HepG2 (cell line): ENCODE data around the gene PDGFD. TPM values are rescaled to one million over a fixed set of nuclear protein-coding genes. Genes with fewer than 3 reads are reported as not detected.

Experiments
- ATAC-seq: fragments of 200-7000 bp; cut with Tn5 transposase; 3 replicates; pipeline ENCODE4 v1.9.1; 2020; ENCODE audit warnings: mild to moderate bottlenecking, moderate library complexity
- BruUV-seq: library from RNA; stranded (reverse); fragments of 400-500 nt; replicated peaks from 2 replicates; lab custom pipeline; 2021; lab: Mats Ljungman, UMichigan
- CTCF ChIA-PET: fragments of 300-600 bp; formaldehyde crosslinking; extraction: SDS; loops from one replicate; lab custom pipeline; 2021; ENCODE audit warnings: low total read pairs, inconsistent platforms, low intra/inter-chr PET ratio; lab: Yijun Ruan, JAX
- POLR2A ChIA-PET: fragments of 350-600 bp; sonication (Branson Sonifier 250); formaldehyde crosslinking; loops from one replicate; lab custom pipeline; 2020; ENCODE audit warnings: antibody characterized with exemption, inconsistent platforms; lab: Yijun Ruan, JAX
- DNase-seq: peaks from one replicate; pipeline ENCODE4 v3.0.0-alpha.2; 2015; ENCODE audit warnings: low spot score
- FAIRE-seq: peaks from 3 replicates; lab custom pipeline; 2011; peaks lifted over from hg19 to GRCh38; lab: Jason Lieb, UNC
- H2AFZ ChIP-seq: one replicate; pipeline ENCODE4 v1.6.1; 2011; ENCODE audit warnings: low read length, inconsistent platforms
- H3K27ac ChIP-seq: fragments of 300-600 bp; 3 replicates; pipeline ENCODE4 v1.8.0; 2011; ENCODE audit warnings: mixed run types, mild to moderate bottlenecking, mixed read lengths, low read length, inconsistent platforms; ENCODE audit not compliant: insufficient read depth; ENCODE audit errors: extremely low read length
- H3K27me3 ChIP-seq, 2 experiments: fragments of 200-600 bp in 1 of 2; 2 replicates in 1 of 2; 3 replicates in 1 of 2; pipeline versions ENCODE4 v1.6.0 to v1.8.0; 2011; ENCODE audit warnings: low read length in 2 of 2, mild to moderate bottlenecking in 2 of 2, moderate library complexity in 2 of 2, inconsistent platforms in 1 of 2; ENCODE audit not compliant: insufficient read depth in 2 of 2, control insufficient read depth in 1 of 2
- H3K36me3 ChIP-seq, 2 experiments: fragments of 200-600 bp in 1 of 2; replicated peaks in 1 of 2; 2 replicates in 1 of 2; 3 replicates in 1 of 2; pipeline versions ENCODE4 v1.5.1 to v1.8.0; 2011; ENCODE audit warnings: low read length in 2 of 2, inconsistent platforms in 1 of 2; ENCODE audit not compliant: insufficient read depth in 2 of 2, control insufficient read depth in 1 of 2
- H3K4me1 ChIP-seq: 2 replicates; pipeline ENCODE4 v1.5.1; 2012; ENCODE audit warnings: low read length, inconsistent platforms; ENCODE audit not compliant: insufficient read depth
- H3K4me2 ChIP-seq: 2 replicates; pipeline ENCODE4 v1.6.0; 2011; ENCODE audit warnings: low read depth, low read length, inconsistent platforms
- H3K4me3 ChIP-seq, 3 experiments: fragments of 200-600 bp in 1 of 3; sonication (generic), shearing (Covaris generic) in 1 of 3; replicated peaks in 1 of 3; 2 replicates each; pipeline ENCODE4 v1.5.1; 2011 to 2016; ENCODE audit warnings: low read length in 3 of 3, inconsistent platforms in 2 of 3, low read depth in 2 of 3, mild to moderate bottlenecking in 2 of 3, control low read depth in 1 of 3, mixed read lengths in 1 of 3; ENCODE audit not compliant: insufficient read depth in 1 of 3
- H3K79me2 ChIP-seq: one replicate; pipeline ENCODE4 v1.6.1; 2011; ENCODE audit warnings: low read length, inconsistent platforms; ENCODE audit not compliant: insufficient read depth
- H3K9ac ChIP-seq: 2 replicates; pipeline ENCODE4 v1.6.0; 2011; ENCODE audit warnings: mild to moderate bottlenecking, low read depth, low read length, inconsistent platforms; ENCODE audit not compliant: insufficient read depth
- H3K9me3 ChIP-seq: 2 replicates; pipeline ENCODE4 v1.5.1; 2012; ENCODE audit warnings: mild to moderate bottlenecking, low read length
- H4K20me1 ChIP-seq: 2 replicates; pipeline ENCODE4 v1.6.0; 2011; ENCODE audit warnings: inconsistent platforms, mild to moderate bottlenecking, low read length, moderate library complexity; ENCODE audit not compliant: insufficient read depth
- GLI4 ChIP-seq: sonication (generic); formaldehyde crosslinking; IDR thresholded peaks from 2 replicates; pipeline ENCODE4 v1.5.1; 2020; ENCODE audit warnings: missing genetic modification reagents, mild to moderate bottlenecking, moderate library complexity, borderline replicate concordance
- ZNF382 ChIP-seq: sonication (generic); formaldehyde crosslinking; IDR thresholded peaks from 2 replicates; pipeline ENCODE4 v1.5.0; 2020; ENCODE audit warnings: missing genetic modification reagents, mild to moderate bottlenecking, borderline replicate concordance
- ZNF782 ChIP-seq: sonication (generic); formaldehyde crosslinking; IDR thresholded peaks from 2 replicates; pipeline ENCODE4 v1.4.0; 2020; ENCODE audit warnings: missing genetic modification reagents, mild to moderate bottlenecking, borderline replicate concordance
- WGBS: methylation state at CpG from one replicate; pipeline ENCODE4 v1.1.6; 2017; ENCODE audit warnings: low lambda C conversion rate; 5-methylcytosine and 5-hydroxymethylcytosine counted together
- in situ Hi-C: cut with HindIII; loops from 2 replicates; pipeline ENCODE4 v1.10.0; 2017; ENCODE audit warnings: low pct_unique_long_range_greater_than_20kb; ENCODE audit not compliant: extremely low pct_ligation_motif_present
- intact Hi-C: fragments of 100-400 bp; cut with micrococcal nuclease; formaldehyde crosslinking; loops from one replicate; pipeline ENCODE4 v1.10.0; 2022; ENCODE audit not compliant: unreplicated experiment
- polyA plus RNA-seq, 8 experiments: library from polyadenylated mRNA; depleted of rRNA in 3 of 8; stranded (reverse) in 7 of 8; unstranded in 1 of 8; fragments of >200 nt; fragmentation: Illumina TruSeq in 4 of 8; extraction: Trizol in 4 of 8; gene quantifications; 2 replicates each; pipeline versions ENCODE4 v1.2.1 to v1.2.3, GENCODE V29; 2011 to 2016; ENCODE audit warnings: low read depth in 4 of 8, missing spikeins in 1 of 8, mixed read lengths in 1 of 8; ENCODE audit not compliant: insufficient read depth in 1 of 8
- total RNA-seq, 5 experiments: library from RNA; depleted of rRNA; stranded (reverse); fragments of >200 nt; fragmentation: Illumina TruSeq; extraction: Trizol; gene quantifications; 2 replicates each; pipeline ENCODE4 v1.2.3, GENCODE V29; 2016; ENCODE audit warnings: low read depth in 1 of 5
- TF ChIP-seq, protein P1 (sequence below): sonication (generic); formaldehyde crosslinking; IDR thresholded peaks from 2 replicates; pipeline ENCODE4 v1.5.0; 2020; ENCODE audit warnings: mild to moderate bottlenecking, missing genetic modification reagents, borderline replicate concordance

The PDGFD gene
- total and polyA plus RNA-seq, 2 of the 13 experiments (the other 11 are each of a cell fraction or from before 2014, with no cell fraction given): 0.09 to 0.29 TPM

DNA sequence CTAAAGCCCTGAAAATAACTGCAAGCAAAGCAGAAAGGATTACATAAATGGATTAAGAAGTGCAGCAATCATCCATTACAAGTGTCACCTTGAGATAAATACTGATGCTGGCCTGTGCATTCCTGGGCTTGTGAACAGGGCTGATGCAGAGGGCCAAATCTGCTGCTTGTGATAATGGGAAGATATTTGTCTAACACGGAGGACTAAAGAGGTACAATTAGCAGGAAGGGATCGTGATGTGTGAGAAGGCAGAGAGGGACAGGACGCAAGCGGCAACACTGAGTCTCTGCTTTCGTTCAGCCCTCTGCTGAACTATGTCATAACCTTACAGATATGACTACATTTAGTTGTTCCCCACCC is 235.2 kb downstream of the PDGFD start:
- H3K4me2 ChIP-seq: no peak overlapping the region
- H3K36me3 ChIP-seq: no peaks in the 10 kb centered on the region
- no peak for DNase-seq
- no peaks in the 10 kb centered on the region for H4K20me1 ChIP-seq
- ChIA-PET POLR2A (no interaction called here), CTCF (no interaction called here)
- in situ Hi-C loops: no loop called here
- TF ChIP-seq ZNF382 (CRISPR knock-in tag) (no peak), GLI4 (no peak)
- BruUV-seq: no TSS peak
- ATAC-seq: no peak
- H3K4me3 ChIP-seq: no peak overlapping the region
- H3K79me2 ChIP-seq: no peaks in the 10 kb centered on the region
- H3K27me3 ChIP-seq: no peaks in the 10 kb centered on the region
- intact Hi-C loops: no loop called here
- no peak overlapping the region for H3K9ac ChIP-seq
- H3K4me1 ChIP-seq: no peaks in the 10 kb centered on the region
- no peak for FAIRE-seq
- H3K9me3 ChIP-seq: peaks cover 21% of the 10 kb centered on the region; the same call in 1 of the 2 replicates
- 44% methylated on average over 5 of the region's 5 CpGs for WGBS
- no peak overlapping the region for H2AFZ ChIP-seq
- H3K27ac ChIP-seq: no peak overlapping the region

DNA sequence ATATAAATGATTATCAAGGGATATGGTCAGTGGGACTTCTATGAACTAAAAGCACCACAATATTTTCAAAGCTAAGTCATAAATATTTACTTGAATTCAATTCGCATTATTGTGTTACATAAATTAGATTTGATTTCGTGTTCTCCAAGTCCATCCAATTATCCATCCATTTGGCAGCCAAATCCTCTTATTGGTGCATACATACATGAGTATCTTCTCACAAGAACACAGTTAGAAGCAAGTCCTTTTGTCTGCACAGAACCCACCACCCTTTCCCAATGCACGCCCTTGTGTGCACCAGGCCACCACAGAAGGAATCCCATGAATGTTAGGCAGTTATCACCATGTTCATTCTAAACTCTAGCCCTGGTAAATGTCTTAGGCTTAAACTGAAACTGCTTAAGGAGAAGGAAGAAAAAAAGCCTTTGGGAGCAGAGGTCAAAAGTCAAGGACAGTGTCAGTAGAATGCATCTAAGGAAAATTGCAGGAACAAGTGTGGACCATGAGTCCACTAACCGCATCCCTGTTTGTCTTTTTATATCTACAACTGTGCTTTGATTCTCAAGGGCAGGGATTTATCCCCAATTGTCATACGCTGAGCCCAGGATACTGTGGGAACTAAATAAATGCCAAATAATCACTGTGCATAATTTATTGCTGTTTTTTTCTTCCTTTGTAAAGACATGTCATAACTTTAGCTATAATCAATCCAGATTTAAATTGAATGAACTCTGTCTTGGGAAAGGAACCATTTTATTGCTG is 235.7 kb downstream of the PDGFD start:
- POLR2A ChIA-PET: no interaction called here
- BruUV-seq: no TSS peak

More for the DNA sequence above, 235.7 kb downstream of the PDGFD start:
- ATAC-seq (no peak), DNase-seq (no peak), FAIRE-seq (no peak)
- H3K4me3 ChIP-seq: no peak overlapping the region
- H3K79me2 ChIP-seq: no peaks in the 10 kb centered on the region
- no peaks in the 10 kb centered on the region for H3K27me3 ChIP-seq
- no peaks in the 10 kb centered on the region for H3K4me1 ChIP-seq
- no peak overlapping the region for H3K27ac ChIP-seq
- H3K36me3 ChIP-seq: no peaks in the 10 kb centered on the region
- WGBS: 32% methylated on average over 5 of the region's 5 CpGs
- in situ Hi-C loops (no loop called here), intact Hi-C loops (no loop called here)
- no peaks in the 10 kb centered on the region for H4K20me1 ChIP-seq
- CTCF ChIA-PET: no interaction called here
- H2AFZ ChIP-seq: no peak overlapping the region
- H3K4me2 ChIP-seq: no peak overlapping the region
- TF ChIP-seq, protein P1, sequence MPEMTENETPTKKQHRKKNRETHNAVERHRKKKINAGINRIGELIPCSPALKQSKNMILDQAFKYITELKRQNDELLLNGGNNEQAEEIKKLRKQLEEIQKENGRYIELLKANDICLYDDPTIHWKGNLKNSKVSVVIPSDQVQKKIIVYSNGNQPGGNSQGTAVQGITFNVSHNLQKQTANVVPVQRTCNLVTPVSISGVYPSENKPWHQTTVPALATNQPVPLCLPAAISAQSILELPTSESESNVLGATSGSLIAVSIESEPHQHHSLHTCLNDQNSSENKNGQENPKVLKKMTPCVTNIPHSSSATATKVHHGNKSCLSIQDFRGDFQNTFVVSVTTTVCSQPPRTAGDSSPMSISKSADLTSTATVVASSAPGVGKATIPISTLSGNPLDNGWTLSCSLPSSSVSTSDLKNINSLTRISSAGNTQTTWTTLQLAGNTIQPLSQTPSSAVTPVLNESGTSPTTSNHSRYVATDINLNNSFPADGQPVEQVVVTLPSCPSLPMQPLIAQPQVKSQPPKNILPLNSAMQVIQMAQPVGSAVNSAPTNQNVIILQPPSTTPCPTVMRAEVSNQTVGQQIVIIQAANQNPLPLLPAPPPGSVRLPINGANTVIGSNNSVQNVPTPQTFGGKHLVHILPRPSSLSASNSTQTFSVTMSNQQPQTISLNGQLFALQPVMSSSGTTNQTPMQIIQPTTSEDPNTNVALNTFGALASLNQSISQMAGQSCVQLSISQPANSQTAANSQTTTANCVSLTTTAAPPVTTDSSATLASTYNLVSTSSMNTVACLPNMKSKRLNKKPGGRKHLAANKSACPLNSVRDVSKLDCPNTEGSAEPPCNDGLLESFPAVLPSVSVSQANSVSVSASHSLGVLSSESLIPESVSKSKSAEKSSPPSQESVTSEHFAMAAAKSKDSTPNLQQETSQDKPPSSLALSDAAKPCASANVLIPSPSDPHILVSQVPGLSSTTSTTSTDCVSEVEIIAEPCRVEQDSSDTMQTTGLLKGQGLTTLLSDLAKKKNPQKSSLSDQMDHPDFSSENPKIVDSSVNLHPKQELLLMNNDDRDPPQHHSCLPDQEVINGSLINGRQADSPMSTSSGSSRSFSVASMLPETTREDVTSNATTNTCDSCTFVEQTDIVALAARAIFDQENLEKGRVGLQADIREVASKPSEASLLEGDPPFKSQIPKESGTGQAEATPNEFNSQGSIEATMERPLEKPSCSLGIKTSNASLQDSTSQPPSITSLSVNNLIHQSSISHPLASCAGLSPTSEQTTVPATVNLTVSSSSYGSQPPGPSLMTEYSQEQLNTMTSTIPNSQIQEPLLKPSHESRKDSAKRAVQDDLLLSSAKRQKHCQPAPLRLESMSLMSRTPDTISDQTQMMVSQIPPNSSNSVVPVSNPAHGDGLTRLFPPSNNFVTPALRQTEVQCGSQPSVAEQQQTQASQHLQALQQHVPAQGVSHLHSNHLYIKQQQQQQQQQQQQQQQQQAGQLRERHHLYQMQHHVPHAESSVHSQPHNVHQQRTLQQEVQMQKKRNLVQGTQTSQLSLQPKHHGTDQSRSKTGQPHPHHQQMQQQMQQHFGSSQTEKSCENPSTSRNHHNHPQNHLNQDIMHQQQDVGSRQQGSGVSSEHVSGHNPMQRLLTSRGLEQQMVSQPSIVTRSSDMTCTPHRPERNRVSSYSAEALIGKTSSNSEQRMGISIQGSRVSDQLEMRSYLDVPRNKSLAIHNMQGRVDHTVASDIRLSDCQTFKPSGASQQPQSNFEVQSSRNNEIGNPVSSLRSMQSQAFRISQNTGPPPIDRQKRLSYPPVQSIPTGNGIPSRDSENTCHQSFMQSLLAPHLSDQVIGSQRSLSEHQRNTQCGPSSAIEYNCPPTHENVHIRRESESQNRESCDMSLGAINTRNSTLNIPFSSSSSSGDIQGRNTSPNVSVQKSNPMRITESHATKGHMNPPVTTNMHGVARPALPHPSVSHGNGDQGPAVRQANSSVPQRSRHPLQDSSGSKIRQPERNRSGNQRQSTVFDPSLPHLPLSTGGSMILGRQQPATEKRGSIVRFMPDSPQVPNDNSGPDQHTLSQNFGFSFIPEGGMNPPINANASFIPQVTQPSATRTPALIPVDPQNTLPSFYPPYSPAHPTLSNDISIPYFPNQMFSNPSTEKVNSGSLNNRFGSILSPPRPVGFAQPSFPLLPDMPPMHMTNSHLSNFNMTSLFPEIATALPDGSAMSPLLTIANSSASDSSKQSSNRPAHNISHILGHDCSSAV: no peak
- TF ChIP-seq ZNF782 (CRISPR knock-in tag): no peak
- H3K9ac ChIP-seq: no peak overlapping the region
- H3K9me3 ChIP-seq: peaks cover 15% of the 10 kb centered on the region; the same call in 1 of the 2 replicates
